ENCODE measurements around the gene ARHGAP22. TPM values are rescaled to one million over a fixed set of nuclear protein-coding genes. Genes with fewer than 3 reads are reported as not detected.

Gene ARHGAP22
- total RNA-seq, 2 experiments from 2014 or later = 0.19 to 0.46 TPM

DNA sequence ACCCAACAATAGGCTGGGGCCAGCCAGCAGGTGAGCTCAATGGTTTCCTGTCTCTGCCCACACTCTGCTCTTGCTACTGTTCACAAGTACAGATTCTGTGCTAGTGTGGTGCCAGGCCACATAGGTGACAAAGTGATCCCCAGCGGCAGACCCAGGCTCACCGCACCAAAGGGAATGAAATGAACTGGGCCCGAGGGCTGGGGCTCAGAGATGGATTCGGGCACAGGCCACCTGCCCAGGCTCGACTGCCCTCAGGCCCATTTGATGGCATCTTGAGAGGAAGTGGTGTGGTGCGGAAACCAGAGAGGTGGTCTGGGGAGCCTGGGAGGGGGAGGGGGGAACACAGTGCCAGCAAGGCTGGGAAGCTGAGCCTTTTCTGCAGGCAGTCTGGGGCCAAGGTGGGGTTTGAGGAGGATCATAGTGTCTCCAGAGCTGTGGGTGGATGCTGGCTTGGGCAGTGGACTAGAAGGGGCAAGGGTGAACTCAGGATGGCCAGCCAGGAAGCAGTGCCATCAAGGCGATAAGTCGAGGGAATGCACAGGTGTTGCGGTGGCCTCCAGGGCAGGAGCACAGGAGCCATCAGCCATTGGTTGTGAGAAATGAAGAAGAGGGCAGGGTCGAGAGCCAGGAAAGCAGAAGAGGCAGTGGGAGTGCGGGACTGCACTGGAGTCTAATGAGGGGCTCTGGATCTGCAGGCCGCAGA lies 85.2 kb downstream of the ARHGAP22 start:
- intact Hi-C loops (cut with micrococcal nuclease; ENCODE audit: unreplicated experiment) = no loop called here
- Histone ChIP-seq H4K20me1 (ENCODE audit: insufficient read depth, low read length) (no peaks in the 10 kb centered on the region), H3K36me3 (ENCODE audit: insufficient read depth, low read length) (no peaks in the 10 kb centered on the region), H3K79me2 (ENCODE audit: insufficient read depth, low read depth, low read length) (no peaks in the 10 kb centered on the region), H3K4me1 (ENCODE audit: insufficient read depth, low read length, poor library complexity, severe bottlenecking) (no peaks in the 10 kb centered on the region), H2AFZ (ENCODE audit: low read length) (no peak overlapping the region), H3K9me3 (ENCODE audit: low read length) (peaks cover 10% of the 10 kb centered on the region), H3K9me2 (ENCODE audit: insufficient read depth, low read length) (no peaks in the 10 kb centered on the region), H3K4me2 (ENCODE audit: low read length) (no peak overlapping the region), H3K4me3 (ENCODE audit: low read depth, low read length, poor library complexity, severe bottlenecking) (no peak overlapping the region), H3K27ac (ENCODE audit: low read depth, low read length, poor library complexity, severe bottlenecking) (no peak overlapping the region)
- ChIA-PET POLR2A (no interaction called here), CTCF (ENCODE audit: unreplicated experiment) (no interaction called here)
- DNase-seq (ENCODE audit: low spot score) = no peak
- TF ChIP-seq, protein P1, sequence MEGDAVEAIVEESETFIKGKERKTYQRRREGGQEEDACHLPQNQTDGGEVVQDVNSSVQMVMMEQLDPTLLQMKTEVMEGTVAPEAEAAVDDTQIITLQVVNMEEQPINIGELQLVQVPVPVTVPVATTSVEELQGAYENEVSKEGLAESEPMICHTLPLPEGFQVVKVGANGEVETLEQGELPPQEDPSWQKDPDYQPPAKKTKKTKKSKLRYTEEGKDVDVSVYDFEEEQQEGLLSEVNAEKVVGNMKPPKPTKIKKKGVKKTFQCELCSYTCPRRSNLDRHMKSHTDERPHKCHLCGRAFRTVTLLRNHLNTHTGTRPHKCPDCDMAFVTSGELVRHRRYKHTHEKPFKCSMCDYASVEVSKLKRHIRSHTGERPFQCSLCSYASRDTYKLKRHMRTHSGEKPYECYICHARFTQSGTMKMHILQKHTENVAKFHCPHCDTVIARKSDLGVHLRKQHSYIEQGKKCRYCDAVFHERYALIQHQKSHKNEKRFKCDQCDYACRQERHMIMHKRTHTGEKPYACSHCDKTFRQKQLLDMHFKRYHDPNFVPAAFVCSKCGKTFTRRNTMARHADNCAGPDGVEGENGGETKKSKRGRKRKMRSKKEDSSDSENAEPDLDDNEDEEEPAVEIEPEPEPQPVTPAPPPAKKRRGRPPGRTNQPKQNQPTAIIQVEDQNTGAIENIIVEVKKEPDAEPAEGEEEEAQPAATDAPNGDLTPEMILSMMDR (conservative IDR thresholded peaks at IDR 0.05; ENCODE audit: low read length) = no peak
- no peak for TF ChIP-seq EZH2phosphoT487 (IDR thresholded peaks at IDR 0.05; ENCODE audit: borderline replicate concordance, low read depth, low read length)
- BruUV-seq (replicated peaks) = no TSS peak

DNA sequence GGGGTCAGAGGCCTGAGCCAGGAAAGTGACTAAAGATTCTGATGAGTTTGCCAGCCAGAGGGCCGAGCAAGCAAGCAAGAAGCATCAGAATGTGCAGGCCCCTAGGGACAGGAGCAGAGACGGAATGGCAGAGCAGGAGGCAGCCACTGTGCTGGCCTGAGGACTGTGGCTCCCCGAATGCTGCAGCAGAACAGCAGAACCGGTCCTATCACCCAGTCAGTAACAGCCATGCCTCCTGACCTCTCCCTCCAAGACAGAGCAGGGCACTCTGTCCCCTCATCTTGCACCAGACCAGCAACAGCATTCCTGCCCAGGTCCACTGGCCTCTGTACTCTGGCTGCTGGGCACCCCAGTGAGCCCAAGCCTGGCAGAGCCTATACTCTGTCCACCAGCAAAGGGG lies 85.9 kb downstream of the ARHGAP22 start:
- no peak for TF ChIP-seq EZH2phosphoT487 (IDR thresholded peaks at IDR 0.05; ENCODE audit: borderline replicate concordance, low read depth, low read length)
- TF ChIP-seq, protein P1 (conservative IDR thresholded peaks at IDR 0.05; ENCODE audit: low read length) = no peak
- Histone ChIP-seq H3K79me2 (ENCODE audit: insufficient read depth, low read depth, low read length) (no peaks in the 10 kb centered on the region), H3K4me2 (ENCODE audit: low read length) (no peak overlapping the region), H4K20me1 (ENCODE audit: insufficient read depth, low read length) (no peaks in the 10 kb centered on the region), H3K36me3 (ENCODE audit: insufficient read depth, low read length) (no peaks in the 10 kb centered on the region), H2AFZ (ENCODE audit: low read length) (no peak overlapping the region), H3K27ac (ENCODE audit: low read depth, low read length, poor library complexity, severe bottlenecking) (no peak overlapping the region), H3K9me3 (ENCODE audit: low read length) (peaks cover 10% of the 10 kb centered on the region), H3K4me1 (ENCODE audit: insufficient read depth, low read length, poor library complexity, severe bottlenecking) (no peaks in the 10 kb centered on the region), H3K9me2 (ENCODE audit: insufficient read depth, low read length) (no peaks in the 10 kb centered on the region), H3K4me3 (ENCODE audit: low read depth, low read length, poor library complexity, severe bottlenecking) (no peak overlapping the region)
- POLR2A ChIA-PET = no interaction called here
- no peak for DNase-seq (ENCODE audit: low spot score)
- no TSS peak for BruUV-seq (replicated peaks)
- intact Hi-C loops (cut with micrococcal nuclease; ENCODE audit: unreplicated experiment) = no loop called here
- CTCF ChIA-PET (ENCODE audit: unreplicated experiment) = no interaction called here

DNA sequence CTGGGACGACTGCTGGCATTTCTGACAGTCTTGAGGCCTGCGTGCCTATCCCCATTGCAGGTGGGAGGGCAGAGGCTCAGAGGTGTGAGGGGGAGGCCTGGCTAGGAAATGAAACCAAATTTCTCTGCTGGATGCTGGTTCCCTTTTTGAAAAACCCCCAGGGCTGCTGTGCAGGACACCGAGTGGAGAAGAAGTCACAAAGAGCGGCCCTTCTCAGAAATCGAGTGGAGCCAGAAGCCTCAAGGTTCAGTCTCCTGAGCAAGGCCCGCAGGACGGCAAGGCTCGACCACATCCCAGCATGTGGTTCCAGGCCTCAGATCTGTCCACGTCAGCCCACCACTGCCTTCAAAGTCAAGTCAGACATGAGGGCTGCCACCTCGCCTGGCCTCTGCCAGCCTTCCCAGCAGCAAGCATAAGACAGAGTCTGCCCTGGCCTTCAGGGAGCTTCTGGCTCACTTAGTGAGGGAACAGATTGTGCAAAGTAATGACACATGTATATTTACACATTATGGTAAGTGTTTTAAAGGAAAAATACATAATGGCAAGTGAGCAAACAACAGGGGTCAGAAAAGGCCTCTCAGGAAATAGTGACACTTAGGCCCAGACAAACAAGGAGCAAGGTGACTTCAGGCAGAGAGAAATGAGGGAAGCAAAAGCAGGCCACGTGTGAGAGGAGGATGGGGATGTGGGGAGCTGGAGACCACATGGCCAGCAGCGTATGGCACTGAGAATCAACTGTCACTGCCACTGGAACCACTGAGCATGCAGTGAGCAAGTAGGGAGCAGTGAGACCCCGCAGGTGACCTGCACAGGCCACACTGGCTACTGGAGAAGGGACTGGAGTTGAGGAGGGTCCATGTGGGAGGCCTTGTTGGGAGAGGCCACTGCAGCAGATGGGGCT lies 86.7 kb downstream of the ARHGAP22 start:
- Histone ChIP-seq H3K27ac (ENCODE audit: low read depth, low read length, poor library complexity, severe bottlenecking) (no peak overlapping the region), H2AFZ (ENCODE audit: low read length) (no peak overlapping the region), H4K20me1 (ENCODE audit: insufficient read depth, low read length) (no peaks in the 10 kb centered on the region), H3K4me2 (ENCODE audit: low read length) (no peak overlapping the region), H3K9me2 (ENCODE audit: insufficient read depth, low read length) (no peaks in the 10 kb centered on the region), H3K79me2 (ENCODE audit: insufficient read depth, low read depth, low read length) (no peaks in the 10 kb centered on the region), H3K4me1 (ENCODE audit: insufficient read depth, low read length, poor library complexity, severe bottlenecking) (no peaks in the 10 kb centered on the region), H3K36me3 (ENCODE audit: insufficient read depth, low read length) (no peaks in the 10 kb centered on the region), H3K9me3 (ENCODE audit: low read length) (peaks cover 10% of the 10 kb centered on the region), H3K4me3 (ENCODE audit: low read depth, low read length, poor library complexity, severe bottlenecking) (no peak overlapping the region)
- TF ChIP-seq, protein P1 (conservative IDR thresholded peaks at IDR 0.05; ENCODE audit: low read length) = no peak
- no peak for TF ChIP-seq EZH2phosphoT487 (IDR thresholded peaks at IDR 0.05; ENCODE audit: borderline replicate concordance, low read depth, low read length)
- BruUV-seq (replicated peaks) = no TSS peak
- intact Hi-C loops (cut with micrococcal nuclease; ENCODE audit: unreplicated experiment) = no loop called here
- CTCF ChIA-PET (ENCODE audit: unreplicated experiment) = no interaction called here
- POLR2A ChIA-PET = no interaction called here
- DNase-seq (ENCODE audit: low spot score) = no peak

Measured in OCI-LY7 (cell line).